CD4-positive, alpha-beta memory T cell (primary cell): Measurements from ENCODE around the gene ARID1B. TPM values are rescaled to one million over a fixed set of nuclear protein-coding genes. Genes with fewer than 3 reads are reported as not detected.

Experiments used
- CTCF ChIA-PET: fragments of 350-600 bp; sonication (Branson Sonifier 250); formaldehyde crosslinking; loops from one replicate; lab custom pipeline; 2021; ENCODE audit warnings: inconsistent platforms; ENCODE audit not compliant: partially characterized antibody; lab: Charles Lee
- POLR2A ChIA-PET: fragments of 350-600 bp; sonication (Branson Sonifier 250); formaldehyde crosslinking; loops from one replicate; lab custom pipeline; 2021; ENCODE audit not compliant: partially characterized antibody; lab: Charles Lee
- DNase-seq, 5 donors: peaks; one replicate each; pipeline versions ENCODE4 v3.0.0 to v3.0.0-alpha.2; 2020 to 2022; ENCODE audit warnings: mixed read lengths in 1 of 5
- H3K27ac ChIP-seq: one replicate; pipeline ENCODE4 v1.7.0; 2013; ENCODE audit warnings: low read depth, low read length
- H3K27me3 ChIP-seq: 2 replicates; pipeline ENCODE4 v1.7.0; 2013; ENCODE audit warnings: mild to moderate bottlenecking, low read length, moderate library complexity; ENCODE audit not compliant: insufficient read depth
- H3K36me3 ChIP-seq: 2 replicates; pipeline ENCODE4 v1.7.0; 2013; ENCODE audit warnings: mild to moderate bottlenecking, low read length, moderate library complexity; ENCODE audit not compliant: insufficient read depth
- H3K4me1 ChIP-seq: 2 replicates; pipeline ENCODE4 v1.7.0; 2013; ENCODE audit warnings: mild to moderate bottlenecking, low read length, moderate library complexity; ENCODE audit not compliant: insufficient read depth
- H3K4me3 ChIP-seq, 2 donors: one replicate each; pipeline ENCODE4 v1.7.0; 2013; ENCODE audit warnings: low read length in 2 of 2, mild to moderate bottlenecking in 1 of 2
- H3K9me3 ChIP-seq, 2 donors: one replicate each; pipeline ENCODE4 v1.7.0; 2013; ENCODE audit warnings: low read length in 2 of 2, control low read depth in 1 of 2; ENCODE audit not compliant: control insufficient read depth in 1 of 2
- H3K27ac Mint-ChIP-seq, 7 donors: one replicate each; pipeline ENCODE4 v1.8.0; 2020 to 2021; ENCODE audit warnings: mixed read lengths in 7 of 7, mild to moderate bottlenecking in 6 of 7, inconsistent platforms in 3 of 7, moderate library complexity in 3 of 7
- H3K27me3 Mint-ChIP-seq, 2 donors: one replicate each; pipeline ENCODE4 v1.8.0; 2020 to 2021; ENCODE audit warnings: mixed read lengths in 2 of 2
- H3K36me3 Mint-ChIP-seq, 2 donors: one replicate each; pipeline ENCODE4 v1.8.0; 2020 to 2021; ENCODE audit warnings: mixed read lengths in 2 of 2, inconsistent platforms in 1 of 2, mild to moderate bottlenecking in 1 of 2
- H3K4me1 Mint-ChIP-seq, 4 donors: one replicate each; pipeline ENCODE4 v1.8.0; 2020 to 2021; ENCODE audit warnings: mixed read lengths in 4 of 4, mild to moderate bottlenecking in 1 of 4
- H3K4me3 Mint-ChIP-seq, 8 donors: one replicate each; pipeline ENCODE4 v1.8.0; 2020 to 2021; ENCODE audit warnings: mixed read lengths in 8 of 8, mild to moderate bottlenecking in 7 of 8, moderate library complexity in 6 of 8, inconsistent platforms in 3 of 8
- H3K9me3 Mint-ChIP-seq, 8 donors: one replicate each; pipeline ENCODE4 v1.8.0; 2020 to 2021; ENCODE audit warnings: mixed read lengths in 8 of 8, mild to moderate bottlenecking in 5 of 8, inconsistent platforms in 3 of 8, moderate library complexity in 1 of 8
- intact Hi-C: fragments of 100-400 bp; cut with micrococcal nuclease; formaldehyde crosslinking; loops from one replicate; pipeline ENCODE4 v1.15.1; 2023
- polyA plus RNA-seq, 2 donors: library from polyadenylated mRNA; unstranded; fragments of 300-500 nt; fragmentation: Illumina TruSeq; gene quantifications; one replicate each; pipeline ENCODE4 v1.2.3, GENCODE V29; 2021
- total RNA-seq, 2 experiments: library from RNA; stranded (reverse); gene quantifications; one replicate each; pipeline ENCODE4 v1.2.3, GENCODE V29; 2021

Gene ARID1B
- total and polyA plus RNA-seq, 4 experiments from 2014 or later, result 5.4 to 131 (median 72.4) TPM

DNA sequence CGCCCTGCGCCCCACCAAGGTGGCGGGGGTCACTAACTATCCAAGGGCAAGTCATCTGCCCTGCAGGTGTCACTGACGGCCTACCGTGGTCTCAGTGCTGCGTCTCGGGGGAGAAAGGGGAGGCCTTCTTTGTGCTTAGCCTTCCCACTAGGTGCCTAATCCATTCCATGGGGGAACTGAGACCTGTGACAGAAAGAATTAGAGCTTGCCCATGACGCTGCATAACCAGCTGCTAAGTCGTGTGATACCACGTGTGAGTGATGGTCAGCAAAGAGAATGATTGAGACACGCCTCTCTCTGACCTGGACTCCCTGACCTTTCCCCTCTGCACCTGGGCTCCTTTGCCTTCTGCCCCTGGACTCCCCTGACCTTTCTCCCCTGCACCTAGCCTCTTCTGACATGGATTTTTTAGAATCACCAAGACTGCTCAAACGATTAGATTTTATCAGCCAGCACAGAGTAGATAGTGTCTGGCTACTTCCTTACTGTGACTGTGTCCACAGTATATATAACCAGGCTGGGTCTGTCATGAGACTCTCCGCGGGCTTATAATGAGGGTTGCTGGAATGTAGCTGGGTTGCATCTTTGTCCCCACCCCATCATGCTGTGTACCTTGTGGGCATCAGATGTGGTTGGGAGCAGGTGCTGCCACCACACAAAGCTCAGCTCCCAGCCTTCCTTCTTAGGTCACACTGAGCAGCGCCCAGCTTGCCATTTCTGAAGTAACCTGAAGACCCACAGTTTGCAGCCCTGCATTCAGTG is 405.5 kb downstream of the ARID1B start:
- ChIA-PET POLR2A (no interaction called here), CTCF (interaction anchor here (1.1 kb wide), 1 partner anchor 12 kb away, joined by 3 read pairs; no protein-coding TSS in a partner anchor)
- peaks cover 11 to 36% (median 23%) of the 10 kb centered on the region in 4 donors for H3K4me1 Mint-ChIP-seq
- intact Hi-C loops, result loop anchor here (10.0 kb wide), 1 partner anchor 808 kb away; no protein-coding TSS in a partner anchor
- H3K36me3 Mint-ChIP-seq, result peaks cover 30 to 57% of the 10 kb centered on the region in 2 donors
- no peaks in the 10 kb centered on the region for H3K9me3 ChIP-seq
- H3K27ac ChIP-seq, result no peak overlapping the region
- H3K27me3 Mint-ChIP-seq, result no peaks in the 10 kb centered on the region
- H3K4me3 ChIP-seq, result no peak overlapping the region
- peaks cover 34% of the 10 kb centered on the region for H3K36me3 ChIP-seq
- H3K4me1 ChIP-seq, result peaks cover 18% of the 10 kb centered on the region
- DNase-seq, result no peak
- H3K27ac Mint-ChIP-seq, result no peak overlapping the region
- no peak overlapping the region for H3K4me3 Mint-ChIP-seq
- H3K27me3 ChIP-seq, result no peaks in the 10 kb centered on the region
- H3K9me3 Mint-ChIP-seq, result no peaks in the 10 kb centered on the region

DNA sequence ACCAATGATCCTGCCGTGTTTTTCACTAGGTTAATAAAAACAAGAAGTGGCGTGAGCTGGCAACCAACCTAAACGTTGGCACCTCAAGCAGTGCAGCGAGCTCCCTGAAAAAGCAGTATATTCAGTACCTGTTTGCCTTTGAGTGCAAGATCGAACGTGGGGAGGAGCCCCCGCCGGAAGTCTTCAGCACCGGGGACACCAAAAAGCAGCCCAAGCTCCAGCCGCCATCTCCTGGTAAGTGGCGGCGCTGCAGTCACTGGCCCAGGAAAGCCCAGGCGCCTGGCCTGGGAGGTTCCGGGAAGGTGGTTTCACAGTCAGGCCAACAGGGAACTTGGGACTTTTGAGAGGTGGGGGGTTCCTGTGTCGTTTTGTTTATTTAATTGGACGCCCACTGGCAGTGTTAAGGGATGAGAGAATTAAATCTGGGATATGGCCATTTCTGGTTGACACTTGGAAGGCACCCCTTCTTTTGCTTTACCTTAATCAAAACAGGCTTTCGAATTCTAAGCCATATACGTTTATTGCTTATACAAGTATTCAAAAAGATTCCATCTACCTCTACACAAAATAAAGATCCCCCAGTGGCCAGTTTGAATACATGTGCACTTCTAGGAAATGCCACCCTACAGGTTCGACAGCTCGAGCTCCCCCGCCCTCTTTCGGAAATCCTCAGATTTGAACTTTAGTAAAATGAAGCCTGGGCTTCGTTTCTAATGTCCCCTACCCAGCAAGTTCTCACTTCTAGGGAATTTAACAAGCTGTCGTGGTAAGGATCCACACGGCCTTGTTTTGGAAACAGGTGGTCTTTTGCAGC is 407.2 kb downstream of the ARID1B start:
- Mint-ChIP-seq H3K27ac (peak overlapping the region in 4 of 7 donors; percentile 59 to 70 (median 62)), H3K27me3 (no peaks in the 10 kb centered on the region), H3K36me3 (peaks cover 37 to 65% of the 10 kb centered on the region in 2 donors), H3K4me1 (peaks cover 11 to 36% (median 23%) of the 10 kb centered on the region in 4 donors), H3K4me3 (peak overlapping the region in 4 of 8 donors; percentile 32 to 43 (median 38)), H3K9me3 (no peaks in the 10 kb centered on the region)
- intact Hi-C loops, result loop anchor here (1.0 to 10.0 kb wide), 2 partner anchors 150 to 810 kb away; no protein-coding TSS in a partner anchor
- H3K9me3 ChIP-seq, result no peaks in the 10 kb centered on the region
- H3K4me3 ChIP-seq, result no peak overlapping the region
- H3K27me3 ChIP-seq, result no peaks in the 10 kb centered on the region
- ChIA-PET POLR2A (interaction anchor here (1.4 kb wide), 1 partner anchor 151 kb away, joined by 3 read pairs; no protein-coding TSS in a partner anchor), CTCF (interaction anchor here (0.7 to 2.4 kb wide), 11 partner anchors 9 to 619 kb away, joined by 3 to 8 read pairs (median 4); no protein-coding TSS in a partner anchor)
- peaks cover 41% of the 10 kb centered on the region for H3K36me3 ChIP-seq
- no peak overlapping the region for H3K27ac ChIP-seq
- H3K4me1 ChIP-seq, result peaks cover 18% of the 10 kb centered on the region
- DNase-seq, result peak; percentile 55 to 60 (median 58)

DNA sequence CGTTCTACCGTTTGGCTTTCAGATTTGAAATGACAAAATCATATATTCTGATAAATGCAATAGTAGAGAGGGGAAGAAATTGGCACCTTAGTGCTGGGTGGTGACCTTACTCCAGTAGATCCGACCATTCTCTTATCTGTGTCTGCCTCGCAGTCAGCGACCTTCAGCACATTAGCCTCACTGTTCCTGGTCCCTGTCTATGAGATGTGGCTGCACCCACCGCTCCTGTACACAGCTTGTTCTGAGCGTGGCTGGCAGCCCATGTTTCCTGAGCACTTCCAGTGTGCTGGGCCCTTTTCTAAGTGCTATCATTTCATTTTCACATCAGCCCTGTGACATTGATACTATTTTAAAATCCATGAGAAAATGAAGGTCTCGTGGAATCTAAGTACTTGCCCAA is 408.0 kb downstream of the ARID1B start:
- H3K27ac ChIP-seq, result no peak overlapping the region
- intact Hi-C loops, result loop anchor here (10.0 kb wide), 1 partner anchor 810 kb away; no protein-coding TSS in a partner anchor
- H3K9me3 ChIP-seq, result no peaks in the 10 kb centered on the region
- H3K4me3 ChIP-seq, result no peak overlapping the region
- ChIA-PET CTCF (interaction anchor here (0.6 to 2.4 kb wide), 6 partner anchors 9 to 620 kb away, joined by 3 to 8 read pairs (median 4); no protein-coding TSS in a partner anchor), POLR2A (interaction anchor here (1.4 kb wide), 1 partner anchor 151 kb away, joined by 3 read pairs; no protein-coding TSS in a partner anchor)
- H3K4me1 ChIP-seq, result peaks cover 18% of the 10 kb centered on the region
- H3K27me3 ChIP-seq, result no peaks in the 10 kb centered on the region
- Mint-ChIP-seq H3K27ac (peak overlapping the region in 2 of 7 donors; percentile 29 to 41), H3K27me3 (no peaks in the 10 kb centered on the region), H3K4me1 (peaks cover 11 to 36% (median 23%) of the 10 kb centered on the region in 4 donors), H3K36me3 (peaks cover 44 to 73% of the 10 kb centered on the region in 2 donors), H3K9me3 (no peaks in the 10 kb centered on the region), H3K4me3 (peak overlapping the region in 1 of 8 donors; percentile 31)
- H3K36me3 ChIP-seq, result peaks cover 49% of the 10 kb centered on the region
- no peak for DNase-seq

DNA sequence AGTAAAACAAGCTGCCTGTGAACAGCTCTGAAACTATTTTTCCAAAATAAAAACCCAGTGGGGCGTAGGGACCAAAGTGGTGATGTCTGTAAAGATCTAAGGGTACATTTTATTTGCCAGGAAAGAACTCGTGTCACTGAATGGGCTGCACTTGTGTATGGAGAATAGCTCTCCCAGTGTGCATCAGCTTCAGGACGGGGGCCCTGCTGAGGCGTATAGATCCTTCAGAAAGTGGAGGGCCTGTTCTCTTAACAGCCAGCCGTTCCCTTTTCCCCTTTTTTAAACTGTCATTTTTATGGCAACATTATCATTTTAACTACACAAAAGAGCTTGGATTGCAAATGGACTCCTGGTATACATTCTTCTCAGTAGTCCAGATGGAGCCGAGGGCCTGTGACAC is 408.8 kb downstream of the ARID1B start:
- H3K36me3 Mint-ChIP-seq, result peaks cover 49 to 75% of the 10 kb centered on the region in 2 donors
- Histone ChIP-seq H3K27ac (no peak overlapping the region), H3K36me3 (peaks cover 56% of the 10 kb centered on the region), H3K27me3 (no peaks in the 10 kb centered on the region), H3K4me3 (no peak overlapping the region), H3K4me1 (peaks cover 18% of the 10 kb centered on the region), H3K9me3 (no peaks in the 10 kb centered on the region)
- DNase-seq, result no peak
- peak overlapping the region in 2 of 7 donors; percentile 2 to 31 for H3K27ac Mint-ChIP-seq
- CTCF ChIA-PET, result interaction anchor here (1.5 to 2.4 kb wide), 2 partner anchors 152 to 621 kb away, joined by 3 to 8 read pairs; no protein-coding TSS in a partner anchor
- intact Hi-C loops, result loop anchor here (10.0 kb wide), 1 partner anchor 811 kb away; no protein-coding TSS in a partner anchor
- no peaks in the 10 kb centered on the region for H3K9me3 Mint-ChIP-seq
- H3K4me3 Mint-ChIP-seq, result no peak overlapping the region
- H3K27me3 Mint-ChIP-seq, result no peaks in the 10 kb centered on the region
- POLR2A ChIA-PET, result interaction anchor here (1.4 kb wide), 1 partner anchor 152 kb away, joined by 3 read pairs; no protein-coding TSS in a partner anchor
- peaks cover 14 to 36% (median 26%) of the 10 kb centered on the region in 4 donors for H3K4me1 Mint-ChIP-seq

DNA sequence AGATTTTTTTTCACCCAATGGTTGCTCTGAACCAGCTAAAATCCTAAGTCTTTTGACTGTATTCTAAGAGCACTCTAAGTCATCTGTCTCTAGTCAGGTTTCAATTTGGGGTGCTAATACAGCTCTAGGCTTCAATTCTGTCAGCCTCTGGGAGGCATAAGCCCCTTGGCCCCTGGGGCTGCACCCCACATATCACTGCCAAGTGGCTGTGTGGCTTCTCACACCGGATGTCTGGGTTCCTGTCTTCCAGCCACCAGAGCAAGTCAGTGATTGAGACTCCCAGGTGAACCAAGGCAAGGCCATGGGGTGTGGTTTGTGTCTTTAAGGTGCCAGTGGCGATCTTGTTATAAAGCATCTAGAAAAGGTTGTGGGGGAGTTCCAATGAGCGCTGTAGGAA is 409.6 kb downstream of the ARID1B start:
- Histone ChIP-seq H3K36me3 (peaks cover 56% of the 10 kb centered on the region), H3K27me3 (no peaks in the 10 kb centered on the region), H3K9me3 (no peaks in the 10 kb centered on the region), H3K4me3 (no peak overlapping the region), H3K27ac (no peak overlapping the region), H3K4me1 (peaks cover 18% of the 10 kb centered on the region)
- CTCF ChIA-PET, result interaction anchor here (1.0 to 1.3 kb wide), 2 partner anchors 15 to 36 kb away, joined by 3 read pairs; no protein-coding TSS in a partner anchor
- H3K27me3 Mint-ChIP-seq, result no peaks in the 10 kb centered on the region
- intact Hi-C loops, result loop anchor here (10.0 kb wide), 1 partner anchor 812 kb away; no protein-coding TSS in a partner anchor
- H3K4me1 Mint-ChIP-seq, result peaks cover 16 to 36% (median 28%) of the 10 kb centered on the region in 4 donors
- no peak overlapping the region for H3K4me3 Mint-ChIP-seq
- DNase-seq, result no peak
- H3K36me3 Mint-ChIP-seq, result peaks cover 49 to 74% of the 10 kb centered on the region in 2 donors
- POLR2A ChIA-PET, result no interaction called here
- H3K9me3 Mint-ChIP-seq, result no peaks in the 10 kb centered on the region
- H3K27ac Mint-ChIP-seq, result peak overlapping the region in 4 of 7 donors; percentile 5 to 57 (median 42)

DNA sequence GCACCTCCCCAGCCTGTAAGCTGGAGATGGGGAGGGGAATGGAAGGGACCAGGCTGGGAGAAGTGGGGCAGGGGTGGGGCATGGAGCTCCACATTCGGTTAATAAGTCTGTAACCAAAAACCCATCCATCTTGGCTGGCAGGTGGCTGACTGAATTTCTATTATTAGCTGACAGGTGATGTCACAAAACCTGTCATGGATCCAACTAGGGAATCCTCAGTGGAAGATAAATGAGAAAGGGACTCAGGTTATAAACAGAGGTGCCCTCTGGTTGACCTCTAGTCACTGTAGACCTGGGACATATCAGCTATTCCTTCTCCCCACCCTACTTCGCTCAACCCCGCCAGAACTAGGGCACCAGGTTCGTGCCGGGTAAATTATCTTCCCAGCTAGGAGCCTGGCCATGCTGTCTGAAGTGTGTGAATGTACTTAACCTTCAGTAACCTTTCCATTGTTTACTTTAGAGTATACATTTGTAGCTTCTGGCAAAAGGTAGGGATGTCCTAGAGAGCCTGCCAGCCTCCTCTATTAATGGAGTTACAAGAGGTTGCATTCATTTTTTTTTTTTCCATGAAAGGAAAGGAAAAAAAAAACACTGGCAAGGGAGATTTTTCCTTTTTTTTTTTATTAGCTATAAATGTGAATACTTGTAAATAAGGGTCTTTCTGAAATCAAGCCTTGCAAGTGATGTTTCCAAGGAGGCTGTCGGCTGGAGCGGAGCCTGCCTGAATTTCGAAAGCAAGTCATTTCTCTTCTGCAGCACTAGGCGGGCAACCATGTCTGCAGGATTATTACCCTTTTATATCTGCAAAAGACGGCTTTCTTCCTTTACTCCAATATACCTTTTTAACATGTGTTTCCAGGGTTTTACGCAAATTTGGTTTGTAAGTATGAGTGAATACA is 410.3 kb downstream of the ARID1B start:
- Mint-ChIP-seq H3K36me3 (peaks cover 51 to 78% of the 10 kb centered on the region in 2 donors), H3K27me3 (no peaks in the 10 kb centered on the region), H3K4me1 (peaks cover 17 to 37% (median 29%) of the 10 kb centered on the region in 4 donors), H3K27ac (peak overlapping the region in 3 of 7 donors; percentile 5 to 48 (median 35)), H3K4me3 (no peak overlapping the region), H3K9me3 (no peaks in the 10 kb centered on the region)
- intact Hi-C loops, result loop anchor here (10.0 kb wide), 1 partner anchor 813 kb away; no protein-coding TSS in a partner anchor
- no peak for DNase-seq
- Histone ChIP-seq H3K9me3 (no peaks in the 10 kb centered on the region), H3K27me3 (no peaks in the 10 kb centered on the region), H3K36me3 (peaks cover 56% of the 10 kb centered on the region), H3K4me1 (peaks cover 18% of the 10 kb centered on the region), H3K4me3 (no peak overlapping the region), H3K27ac (no peak overlapping the region)
- ChIA-PET CTCF (interaction anchor here (0.6 to 1.3 kb wide), 3 partner anchors 15 to 629 kb away, joined by 3 read pairs; no protein-coding TSS in a partner anchor), POLR2A (interaction anchor here (0.6 kb wide), 1 partner anchor 21 kb away, joined by 3 read pairs; no protein-coding TSS in a partner anchor)
